DMS153 treated with DMSO at 0.1 percent for 48 hours (cell line): ENCODE results near the gene CRYGN.

Source experiments
- DNase-seq: peaks from one replicate; lab custom pipeline; 2025; ENCODE audit not compliant: unreplicated experiment; lab: John Stamatoyannopoulos, UW

The CRYGN gene

GRCh38 chr7:151439855-151440798 lies at the start of gene CRYGN:
Gene CRYGN, minus strand, starts transcription at chr7:151440141. Its CDS starts 224 bp downstream, at chr7:151439917.
- DNase-seq = no peak

- DNase-seq = no peak
Measured at GRCh38 chr7:151489498-151489897, 49.6 kb upstream of the CRYGN start.

GRCh38 chr7:151488096-151488495 lies 48.2 kb upstream of the CRYGN start:
- no peak for DNase-seq

- DNase-seq = no peak
Measured at GRCh38 chr7:151487228-151487627, 47.3 kb upstream of the CRYGN start.

GRCh38 chr7:151486074-151486473 lies 46.1 kb upstream of the CRYGN start:
- no peak for DNase-seq

- DNase-seq = no peak
Measured at GRCh38 chr7:151484971-151485707, 45.2 kb upstream of the CRYGN start.

GRCh38 chr7:151483711-151483983 lies 43.7 kb upstream of the CRYGN start:
- DNase-seq = no peak

- DNase-seq = no peak
Measured at GRCh38 chr7:151482883-151483710, 43.2 kb upstream of the CRYGN start.

GRCh38 chr7:151481650-151482505 lies 41.9 kb upstream of the CRYGN start:
- DNase-seq = no peak

- DNase-seq = no peak
Measured at GRCh38 chr7:151477867-151478266, 37.9 kb upstream of the CRYGN start.

- DNase-seq = no peak
Measured at GRCh38 chr7:151472644-151473380, 32.9 kb upstream of the CRYGN start.

GRCh38 chr7:151470711-151471110 lies 30.8 kb upstream of the CRYGN start:
- no peak for DNase-seq

- DNase-seq = no peak
Measured at GRCh38 chr7:151469281-151469680, 29.3 kb upstream of the CRYGN start.

GRCh38 chr7:151468217-151469018 lies 28.5 kb upstream of the CRYGN start:
- no peak for DNase-seq

- DNase-seq = no peak
Measured at GRCh38 chr7:151465169-151465568, 25.2 kb upstream of the CRYGN start.

- DNase-seq = no peak
Measured at GRCh38 chr7:151462306-151462779, 22.4 kb upstream of the CRYGN start.

- DNase-seq = no peak
Measured at GRCh38 chr7:151461942-151462230, 21.9 kb upstream of the CRYGN start.

- DNase-seq = no peak
Measured at GRCh38 chr7:151461096-151461941, 21.4 kb upstream of the CRYGN start.
